A549 (cell line): ENCODE data around the gene RFT1. TPM values are rescaled to one million over a fixed set of nuclear protein-coding genes. Genes with fewer than 3 reads are reported as not detected.

Experiments used
- ATAC-seq, 2 experiments: fragments of 200-7000 bp in 1 of 2; fragments of >200 bp in 1 of 2; cut with Nextera tagmentation in 1 of 2; cut with Tn5 transposase in 1 of 2; 3 replicates each; pipeline versions ENCODE4 v1.8.0 to v1.9.1; 2018 to 2020; ENCODE audit warnings: mild to moderate bottlenecking in 1 of 2, moderate library complexity in 1 of 2
- CTCF ChIA-PET: fragments of 300-600 bp; sonication (Branson Sonifier 250); formaldehyde crosslinking; extraction: SDS; loops from one replicate; lab custom pipeline; 2021; ENCODE audit warnings: antibody characterized with exemption, inconsistent platforms; lab: Yijun Ruan, JAX
- POLR2A ChIA-PET: fragments of 350-600 bp; formaldehyde crosslinking; extraction: SDS; loops from one replicate; lab custom pipeline; 2021; ENCODE audit warnings: antibody characterized with exemption, inconsistent platforms; lab: Yijun Ruan, JAX
- DNase-seq, 2 experiments: peaks; one replicate each; pipeline versions ENCODE4 v3.0.0 to v3.0.0-alpha.2; 2011 to 2016; ENCODE audit warnings: low read depth in 1 of 2, low spot score in 1 of 2
- FAIRE-seq: peaks from 2 replicates; lab custom pipeline; 2011; peaks lifted over from hg19 to GRCh38; lab: Jason Lieb, UNC
- H3K27ac ChIP-seq, 2 experiments: fragments of >200 bp; sonication (Bioruptor Twin); formaldehyde crosslinking; 3 replicates each; pipeline ENCODE4 v1.5.1; 2016 to 2017
- H3K4me1 ChIP-seq: fragments of >200 bp; sonication (Bioruptor Twin); formaldehyde crosslinking; 3 replicates; pipeline ENCODE4 v1.6.1; 2016
- H3K4me2 ChIP-seq: fragments of >200 bp; sonication (Bioruptor Twin); formaldehyde crosslinking; 3 replicates; pipeline ENCODE4 v1.6.1; 2016
- H3K4me3 ChIP-seq: fragments of >200 bp; sonication (Bioruptor Twin); formaldehyde crosslinking; 3 replicates; pipeline ENCODE4 v1.5.1; 2016
- H3K9me3 ChIP-seq: fragments of >200 bp; sonication (Bioruptor Twin); formaldehyde crosslinking; 3 replicates; pipeline ENCODE4 v1.6.1; 2016
- CBX2 ChIP-seq: fragments of 200-600 bp; sonication (generic); IDR thresholded peaks from 2 replicates; pipeline ENCODE4 v1.6.1; 2016; ENCODE audit warnings: low read depth, mild to moderate bottlenecking, borderline replicate concordance
- CHD2 ChIP-seq: fragments of 150-350 bp; IDR thresholded peaks from 2 replicates; pipeline ENCODE4 v1.6.1; 2014; ENCODE audit warnings: low read length; ENCODE audit not compliant: partially characterized antibody
- EHMT2 ChIP-seq: fragments of 200-600 bp; sonication (generic); IDR thresholded peaks from 2 replicates; pipeline ENCODE4 v1.6.1; 2016; ENCODE audit warnings: antibody characterized with exemption, low read depth, mild to moderate bottlenecking, moderate library complexity
- EP300 ChIP-seq, 2 experiments: fragments of >200 bp; sonication (Bioruptor Twin); formaldehyde crosslinking; IDR thresholded peaks; 2 replicates in 1 of 2; 3 replicates in 1 of 2; pipeline ENCODE4 v1.6.1; 2016 to 2017
- ESRRA ChIP-seq: fragments of 150-350 bp; IDR thresholded peaks from 2 replicates; pipeline ENCODE4 v1.6.1; 2014; ENCODE audit warnings: mild to moderate bottlenecking, low read length, borderline replicate concordance
- FOSL2 ChIP-seq, 2 experiments: fragments of 450-650 bp in 1 of 2; fragments of >200 bp in 1 of 2; sonication (Bioruptor Twin) in 1 of 2; formaldehyde crosslinking; IDR thresholded peaks; 2 replicates each; pipeline versions ENCODE4 v1.5.0 to v1.6.1; 2016 to 2020; ENCODE audit warnings: mild to moderate bottlenecking in 1 of 2, moderate library complexity in 1 of 2
- HOXB13 ChIP-seq: fragments of 250-450 bp; sonication (Bioruptor Pico); IDR thresholded peaks from 2 replicates; pipeline ENCODE4 v1.5.0; 2020; ENCODE audit warnings: low read depth, mild to moderate bottlenecking, moderate library complexity
- HOXB5 ChIP-seq: fragments of 250-450 bp; sonication (Bioruptor Pico); IDR thresholded peaks from 2 replicates; pipeline ENCODE4 v1.5.0; 2020; ENCODE audit warnings: mild to moderate bottlenecking, moderate library complexity
- MYC ChIP-seq: IDR thresholded peaks from 2 replicates; pipeline ENCODE4 v1.6.1; 2012; ENCODE audit warnings: mild to moderate bottlenecking, inconsistent platforms, low read length, improper control_type of control experiment, borderline replicate concordance
- NFE2L2 ChIP-seq: fragments of 150-350 bp; conservative IDR thresholded peaks from 2 replicates; pipeline ENCODE4 v1.6.1; 2014; ENCODE audit warnings: low read length
- NPAS2 ChIP-seq: fragments of 250-450 bp; sonication (Bioruptor Pico); IDR thresholded peaks from 2 replicates; pipeline ENCODE4 v1.8.0; 2022; ENCODE audit warnings: mild to moderate bottlenecking, moderate library complexity, borderline replicate concordance
- RNF2 ChIP-seq: fragments of 200-600 bp; sonication (generic); IDR thresholded peaks from 2 replicates; pipeline ENCODE4 v1.6.1; 2016; ENCODE audit warnings: low read depth, mild to moderate bottlenecking, antibody characterized with exemption, moderate library complexity, borderline replicate concordance
- SREBF2 ChIP-seq: fragments of 450-650 bp; IDR thresholded peaks from 2 replicates; pipeline ENCODE4 v1.6.1; 2014; ENCODE audit warnings: mild to moderate bottlenecking, moderate library complexity
- ZC3H11A ChIP-seq: fragments of 450-650 bp; IDR thresholded peaks from 2 replicates; pipeline ENCODE4 v1.6.1; 2014; ENCODE audit warnings: antibody characterized with exemption, mild to moderate bottlenecking
- ZNF302 ChIP-seq: fragments of 250-450 bp; sonication (Bioruptor Pico); IDR thresholded peaks from 2 replicates; pipeline ENCODE4 v1.9.0; 2021; ENCODE audit warnings: inconsistent platforms, mild to moderate bottlenecking, moderate library complexity
- WGBS: methylation state at CpG from one replicate; pipeline ENCODE4 v1.1.6; 2017; ENCODE audit errors: missing lambda C conversion rate; 5-methylcytosine and 5-hydroxymethylcytosine counted together
- polyA plus RNA-seq, 4 experiments: library from polyadenylated mRNA; depleted of rRNA in 3 of 4; stranded (reverse); fragments of >200 nt; fragmentation: RNase III in 1 of 4; extraction: RNeasy Plus Mini Kit Qiagen cat#74134 plus additional on column Dnase treatment in 1 of 4; gene quantifications; 2 replicates in 3 of 4; 3 replicates in 1 of 4; pipeline ENCODE4 v1.2.3, GENCODE V29; 2011 to 2017
- TF ChIP-seq, protein P1 (sequence below): fragments of 250-450 bp; sonication (Bioruptor Pico); IDR thresholded peaks from 2 replicates; pipeline ENCODE4 v1.5.0; 2021; ENCODE audit warnings: mild to moderate bottlenecking, moderate library complexity, borderline replicate concordance
- TF ChIP-seq, protein P2 (sequence below): fragments of 150-350 bp; IDR thresholded peaks from 2 replicates; pipeline ENCODE4 v1.6.1; 2014; ENCODE audit warnings: low read depth, mild to moderate bottlenecking, low read length
- TF ChIP-seq, protein P3 (sequence below): fragments of >200 bp; sonication (Bioruptor Twin); formaldehyde crosslinking; IDR thresholded peaks from 2 replicates; pipeline ENCODE4 v1.6.1; 2016

The RFT1 gene
- polyA plus RNA-seq, 2 of the 4 experiments (the other 2 are of a cell fraction): 15.6 to 33.6 TPM

DNA sequence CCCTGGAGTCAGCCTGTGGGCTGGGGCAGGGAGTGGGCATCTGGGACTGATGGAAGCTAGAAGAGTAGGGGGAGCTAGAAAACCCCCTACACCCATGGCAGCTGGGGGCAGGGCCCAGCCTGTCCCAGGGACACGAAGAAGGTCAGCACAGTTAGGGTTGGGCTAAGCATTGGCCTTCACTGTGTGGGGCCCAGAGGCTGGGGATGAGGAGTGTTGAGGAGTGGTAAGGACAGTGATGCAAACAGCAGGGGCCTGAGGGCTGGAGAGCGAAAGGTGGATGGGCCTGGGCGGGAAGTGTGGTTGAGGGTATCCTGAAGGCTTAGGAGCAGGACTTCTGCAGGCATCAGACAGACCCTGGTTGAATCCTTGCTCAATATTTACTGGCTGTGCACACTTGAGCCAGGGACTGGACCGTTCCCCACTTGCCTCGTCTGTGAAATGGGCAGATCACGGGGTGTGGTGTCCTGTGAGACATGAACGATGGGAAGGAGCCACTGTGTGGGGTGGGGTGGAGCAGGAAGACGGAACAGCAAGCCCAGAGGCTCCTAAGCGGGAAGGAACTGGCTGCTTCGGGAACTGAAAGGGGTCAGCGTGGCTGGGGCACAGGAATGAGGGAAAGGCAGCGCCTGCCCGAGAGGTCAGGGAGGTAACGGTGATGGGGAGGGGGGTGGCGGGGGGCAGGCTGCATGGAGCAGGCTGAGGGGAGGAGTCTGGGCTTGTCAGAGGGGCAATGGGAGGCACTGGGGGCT is 38.1 kb upstream of the RFT1 start (continued):
- TF ChIP-seq, protein P1, sequence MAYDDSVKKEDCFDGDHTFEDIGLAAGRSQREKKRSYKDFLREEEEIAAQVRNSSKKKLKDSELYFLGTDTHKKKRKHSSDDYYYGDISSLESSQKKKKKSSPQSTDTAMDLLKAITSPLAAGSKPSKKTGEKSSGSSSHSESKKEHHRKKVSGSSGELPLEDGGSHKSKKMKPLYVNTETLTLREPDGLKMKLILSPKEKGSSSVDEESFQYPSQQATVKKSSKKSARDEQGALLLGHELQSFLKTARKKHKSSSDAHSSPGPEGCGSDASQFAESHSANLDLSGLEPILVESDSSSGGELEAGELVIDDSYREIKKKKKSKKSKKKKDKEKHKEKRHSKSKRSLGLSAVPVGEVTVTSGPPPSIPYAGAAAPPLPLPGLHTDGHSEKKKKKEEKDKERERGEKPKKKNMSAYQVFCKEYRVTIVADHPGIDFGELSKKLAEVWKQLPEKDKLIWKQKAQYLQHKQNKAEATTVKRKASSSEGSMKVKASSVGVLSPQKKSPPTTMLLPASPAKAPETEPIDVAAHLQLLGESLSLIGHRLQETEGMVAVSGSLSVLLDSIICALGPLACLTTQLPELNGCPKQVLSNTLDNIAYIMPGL (CRISPR knock-in tag): no peak
- no peak for TF ChIP-seq EHMT2
- no peak for TF ChIP-seq EP300 (IDR thresholded peaks at IDR 0.05)
- TF ChIP-seq FOSL2 (IDR thresholded peaks at IDR 0.05): no peak
- TF ChIP-seq FOSL2 (CRISPR knock-in tag; IDR thresholded peaks at IDR 0.05): no peak
- TF ChIP-seq MYC: no peak

DNA sequence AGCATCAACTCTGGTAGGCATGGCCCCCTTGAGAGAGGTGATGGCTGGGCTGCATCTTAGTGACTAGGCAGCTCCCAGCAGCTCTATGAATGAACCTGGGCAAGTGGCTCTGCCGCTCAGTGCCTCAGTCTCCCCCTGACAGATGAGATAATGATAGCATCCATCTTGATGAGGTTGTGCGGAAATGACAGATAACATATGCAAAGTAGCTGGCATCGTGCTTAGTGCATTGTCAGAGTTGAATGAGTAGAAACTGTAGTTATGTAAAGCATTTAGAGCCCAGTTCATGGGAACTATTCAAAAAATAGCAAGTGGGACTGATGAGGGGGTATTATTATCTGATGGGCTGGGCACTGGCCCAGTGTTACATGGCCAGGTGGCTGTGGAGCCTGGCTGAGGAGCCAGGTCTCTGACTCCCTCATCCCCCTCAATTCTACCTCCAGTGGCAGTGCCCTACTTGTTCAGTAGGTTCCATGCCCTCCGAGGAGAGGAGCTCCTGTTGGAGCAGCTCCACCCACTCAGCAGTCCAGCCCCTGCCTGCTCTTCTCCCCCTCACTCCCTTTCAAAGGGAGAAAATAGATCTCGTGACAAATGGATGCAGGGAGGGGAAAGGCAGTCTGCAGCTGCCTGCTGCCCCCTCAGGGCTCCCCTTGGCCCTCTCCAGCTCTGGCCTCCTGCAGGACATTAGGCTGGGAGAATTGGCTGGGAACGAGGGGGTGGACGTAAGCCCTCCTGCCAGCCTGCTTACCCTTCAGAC is 37.4 kb upstream of the RFT1 start:
- Histone ChIP-seq H3K4me1 (peaks cover 7% of the 10 kb centered on the region; the same call in 1 of the 3 replicates), H3K27ac (no peak overlapping the region), H3K9me3 (no peaks in the 10 kb centered on the region), H3K4me2 (no peak overlapping the region), H3K4me3 (no peak overlapping the region)
- WGBS: 68% methylated on average over 6 of the region's 7 CpGs
- no peak for ATAC-seq
- FAIRE-seq: no peak
- TF ChIP-seq, protein P2, sequence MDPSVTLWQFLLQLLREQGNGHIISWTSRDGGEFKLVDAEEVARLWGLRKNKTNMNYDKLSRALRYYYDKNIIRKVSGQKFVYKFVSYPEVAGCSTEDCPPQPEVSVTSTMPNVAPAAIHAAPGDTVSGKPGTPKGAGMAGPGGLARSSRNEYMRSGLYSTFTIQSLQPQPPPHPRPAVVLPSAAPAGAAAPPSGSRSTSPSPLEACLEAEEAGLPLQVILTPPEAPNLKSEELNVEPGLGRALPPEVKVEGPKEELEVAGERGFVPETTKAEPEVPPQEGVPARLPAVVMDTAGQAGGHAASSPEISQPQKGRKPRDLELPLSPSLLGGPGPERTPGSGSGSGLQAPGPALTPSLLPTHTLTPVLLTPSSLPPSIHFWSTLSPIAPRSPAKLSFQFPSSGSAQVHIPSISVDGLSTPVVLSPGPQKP: no peak
- TF ChIP-seq ESRRA (no peak), CBX2 (no peak)
- POLR2A ChIA-PET: no interaction called here
- CTCF ChIA-PET: interaction anchor here (1.0 kb wide), 1 partner anchor 27 kb away, joined by 3 read pairs; no protein-coding TSS in a partner anchor
- DNase-seq: no peak

DNA sequence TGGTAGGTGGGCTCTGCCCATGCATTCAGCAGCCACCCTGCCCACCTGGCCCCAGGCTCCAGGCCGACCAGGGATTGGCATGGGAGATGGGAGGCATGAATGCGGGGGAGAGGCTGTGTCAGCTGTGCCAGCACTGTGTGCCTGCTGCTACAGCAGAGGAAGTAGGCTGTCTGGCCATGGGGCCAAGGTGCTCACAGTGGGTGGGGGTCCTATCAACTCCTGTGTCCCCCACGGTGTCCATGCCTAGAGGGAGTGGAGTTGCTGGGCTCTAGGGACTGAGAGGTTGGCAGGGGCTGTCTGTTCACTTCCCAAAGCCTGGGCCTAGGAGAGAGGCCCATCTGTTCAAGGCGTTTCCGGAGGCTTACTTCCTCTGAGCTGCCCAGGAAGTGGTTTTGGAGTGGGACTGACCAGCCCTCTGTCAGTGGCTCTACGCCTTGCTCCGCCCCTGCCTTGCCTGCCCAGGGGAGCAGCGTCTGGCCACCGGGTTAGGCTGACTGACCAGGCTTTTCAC is 36.6 kb upstream of the RFT1 start:
- TF ChIP-seq NPAS2 (no peak), SREBF2 (no peak), NFE2L2 (no peak), HOXB5 (no peak), RNF2 (no peak), HOXB13 (CRISPR knock-in tag) (no peak), ZC3H11A (no peak), ZNF302 (CRISPR knock-in tag) (no peak), CHD2 (no peak)
- TF ChIP-seq, protein P3, sequence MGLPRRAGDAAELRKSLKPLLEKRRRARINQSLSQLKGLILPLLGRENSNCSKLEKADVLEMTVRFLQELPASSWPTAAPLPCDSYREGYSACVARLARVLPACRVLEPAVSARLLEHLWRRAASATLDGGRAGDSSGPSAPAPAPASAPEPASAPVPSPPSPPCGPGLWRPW: no peak
- H3K9me3 ChIP-seq: no peaks in the 10 kb centered on the region
- no peak overlapping the region for H3K4me2 ChIP-seq
- DNase-seq: no peak
- no peak overlapping the region for H3K4me3 ChIP-seq
- no peak for ATAC-seq
- no peak for FAIRE-seq
- no peak overlapping the region for H3K27ac ChIP-seq
- WGBS: 91% methylated on average over 4 of the region's 9 CpGs
- POLR2A ChIA-PET: no interaction called here
- CTCF ChIA-PET: no interaction called here
- H3K4me1 ChIP-seq: peaks cover 12% of the 10 kb centered on the region; the same call in 1 of the 3 replicates
